Stimulated activated CD8-positive, alpha-beta memory T cell treated with anti-CD3 and anti-CD28 coated beads, Interleukin-4, amount 100 ng/mL, for 48 hours (primary cell): Measurements from ENCODE around the gene CYP11A1.

Experiments
- DNase-seq: peaks from one replicate; pipeline ENCODE4 v3.0.0-alpha.2; 2020

CYP11A1 gene

DNA sequence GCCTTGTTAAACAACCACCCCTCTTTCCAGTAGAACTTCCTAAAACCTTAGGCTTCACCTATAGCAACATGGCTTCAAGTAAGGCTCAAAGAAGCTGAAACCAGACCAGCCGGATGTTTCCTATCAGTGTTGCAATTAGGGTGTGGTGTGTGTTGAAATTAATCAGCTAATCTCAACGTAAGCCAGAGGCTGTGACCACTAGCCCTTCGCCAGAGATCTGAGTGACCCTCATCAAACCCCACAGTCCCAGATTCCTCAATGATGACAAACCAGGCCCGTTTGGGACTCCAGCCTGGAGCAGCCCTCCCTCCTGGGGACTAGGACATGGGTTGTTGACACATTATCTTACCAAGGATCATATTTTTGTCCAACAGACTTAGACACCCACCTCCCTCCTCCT lies 27.3 kb downstream of the CYP11A1 start:
- DNase-seq, result no peak

DNA sequence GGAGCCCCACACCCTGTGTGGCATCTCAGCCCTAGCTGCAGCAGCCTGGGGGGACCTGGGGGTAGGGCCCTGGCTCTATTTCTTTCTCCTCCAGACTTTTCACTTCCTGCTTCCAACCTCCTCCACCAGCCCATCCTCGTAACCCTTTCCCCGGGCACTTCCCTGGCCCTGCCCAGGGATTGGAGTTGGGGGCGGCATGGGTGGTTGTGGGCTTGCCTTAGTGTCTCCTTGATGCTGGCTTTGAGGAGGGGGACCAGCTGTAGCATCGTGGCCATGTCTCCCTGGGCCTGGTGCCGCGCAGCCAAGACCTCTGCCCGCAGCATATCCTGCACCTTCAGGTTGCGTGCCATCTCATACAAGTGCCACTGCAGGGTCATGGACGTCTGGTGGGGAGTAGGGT lies 28.1 kb downstream of the CYP11A1 start:
- DNase-seq, result no peak

GRCh38 chr15:74338676-74339075 lies 28.8 kb downstream of the CYP11A1 start:
- DNase-seq, result no peak

DNA sequence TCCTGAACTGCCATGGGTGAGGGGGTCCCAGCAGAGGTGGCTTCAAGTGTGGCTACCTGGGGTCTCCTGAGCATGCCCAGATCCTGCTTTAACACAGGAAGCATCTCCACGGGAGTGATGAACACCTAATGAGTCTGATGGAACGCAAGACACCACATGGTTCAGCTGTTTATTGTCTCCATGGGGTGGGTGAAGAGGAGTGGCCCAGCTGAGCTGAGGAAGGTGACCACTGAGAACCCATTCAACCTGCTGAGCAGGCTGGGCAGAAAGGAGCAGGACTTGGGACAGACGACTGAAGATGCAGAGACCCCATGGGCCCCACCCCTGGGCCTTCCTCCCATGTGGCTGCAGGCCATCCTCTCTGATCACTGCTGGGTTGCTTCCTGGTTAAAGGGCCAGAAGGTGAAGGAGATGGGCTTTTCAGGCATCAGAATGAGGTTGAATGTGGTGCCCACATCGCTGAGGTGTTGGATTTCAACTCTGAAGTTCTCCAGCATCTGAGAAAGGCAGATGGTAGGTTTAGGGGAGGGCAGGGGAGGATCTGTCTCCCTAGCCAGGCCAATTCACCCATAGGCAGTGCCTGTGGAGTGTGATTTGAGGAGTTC lies 29.7 kb downstream of the CYP11A1 start:
- DNase-seq, result no peak

DNA sequence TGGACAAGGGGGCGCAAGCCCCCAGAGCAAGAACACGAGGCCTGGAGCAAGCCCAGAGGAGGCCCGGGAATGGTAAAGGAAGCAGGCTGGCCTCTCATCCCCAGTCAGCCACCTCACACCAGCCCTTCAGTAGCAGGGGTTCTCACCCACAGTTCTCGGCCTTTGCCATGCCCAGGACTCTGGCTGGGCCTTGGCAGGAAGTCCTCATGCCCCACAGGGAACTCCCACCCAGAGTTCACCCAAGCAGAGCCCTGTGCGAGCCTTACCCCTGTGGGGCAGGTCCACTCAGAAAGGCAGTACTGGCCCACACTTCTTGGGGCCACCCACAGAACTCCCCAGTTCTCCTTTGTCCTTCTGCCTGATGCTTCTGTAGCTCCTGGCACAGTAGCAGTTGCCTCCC lies 30.3 kb downstream of the CYP11A1 start:
- DNase-seq, result no peak

DNA sequence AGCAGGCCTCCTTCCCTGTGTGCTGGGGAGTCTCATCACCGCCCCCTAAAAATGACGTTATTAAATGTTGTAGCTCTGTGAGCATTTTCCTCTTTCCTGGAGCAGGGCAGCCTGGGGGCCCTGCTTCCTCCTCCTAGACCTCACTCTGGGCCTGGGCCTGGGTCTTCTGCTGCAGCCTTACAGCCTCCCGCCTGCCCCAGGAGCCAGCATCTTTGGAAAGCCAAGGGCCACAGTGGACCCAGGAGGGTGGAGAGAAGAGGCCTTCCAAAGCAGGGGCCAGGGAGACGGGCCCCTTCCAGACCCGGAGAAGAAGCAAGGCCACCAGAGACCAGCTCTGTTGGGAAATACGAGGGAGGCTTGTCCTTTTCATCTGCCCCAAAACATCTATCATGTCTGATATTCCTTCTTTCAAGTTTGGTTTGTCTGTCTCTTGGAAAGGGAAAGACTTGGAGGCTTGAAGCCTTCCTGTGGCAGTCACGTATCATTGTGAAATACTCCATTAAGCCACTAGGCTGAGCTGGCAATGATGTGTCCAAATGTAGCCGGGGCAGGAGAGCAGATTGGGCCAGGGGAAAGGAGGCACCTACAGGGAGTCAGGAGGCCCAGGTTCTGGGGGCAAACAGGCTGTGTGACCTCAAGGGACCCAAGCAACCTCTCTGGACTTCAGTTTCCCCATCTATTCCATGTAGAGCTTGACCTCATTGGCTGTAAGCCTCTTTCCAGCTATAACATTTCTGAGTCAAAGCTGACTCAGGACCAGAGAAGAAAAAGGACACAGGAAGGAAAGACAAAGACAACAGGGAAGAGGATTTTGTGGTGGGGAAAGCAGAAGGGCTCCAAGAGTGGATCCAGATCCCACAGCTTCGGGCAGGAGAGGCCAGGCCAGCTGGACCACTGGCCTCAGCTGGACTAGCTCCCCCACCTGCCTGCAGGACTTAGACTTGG lies 31.1 kb downstream of the CYP11A1 start:
- no peak for DNase-seq

DNA sequence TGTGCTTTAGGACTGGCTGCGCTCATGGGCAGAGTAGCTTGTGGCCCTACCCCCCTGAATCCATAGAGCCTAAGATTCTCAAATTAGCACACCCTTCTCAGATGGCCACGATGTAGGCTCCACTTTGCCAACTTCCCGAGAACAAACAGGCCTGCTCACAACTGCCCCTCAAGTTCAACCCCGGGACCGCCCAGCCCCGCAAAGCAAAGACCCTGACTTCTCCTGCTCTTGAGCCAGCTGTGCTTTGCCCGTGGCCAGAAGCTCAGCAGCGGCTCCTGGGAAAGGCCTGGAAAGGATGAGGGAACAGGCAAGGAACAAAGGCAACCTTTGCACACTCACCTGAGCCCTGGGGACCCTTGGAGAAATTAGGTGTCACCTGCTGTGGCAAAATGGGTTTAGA lies 32.0 kb downstream of the CYP11A1 start:
- no peak for DNase-seq

DNA sequence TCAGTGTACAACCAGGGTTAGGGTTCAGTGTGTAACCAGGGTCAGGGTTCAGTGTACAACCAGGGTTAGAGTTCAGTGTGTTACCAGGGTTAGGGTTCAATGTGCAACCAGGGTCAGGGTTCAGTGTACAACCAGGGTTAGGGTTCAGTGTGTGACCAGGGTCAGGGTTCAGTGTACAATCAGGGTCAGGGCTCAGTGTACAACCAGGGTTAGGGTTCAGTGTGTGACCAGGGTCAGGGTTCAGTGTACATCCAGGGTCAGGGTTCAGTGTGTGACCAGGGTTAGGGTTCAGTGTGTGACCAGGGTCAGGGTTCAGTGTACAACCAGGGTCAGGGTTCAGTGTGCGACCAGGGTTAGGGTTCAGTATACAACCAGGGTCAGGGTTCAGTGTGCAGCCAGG lies 33.3 kb downstream of the CYP11A1 start:
- no peak for DNase-seq

DNA sequence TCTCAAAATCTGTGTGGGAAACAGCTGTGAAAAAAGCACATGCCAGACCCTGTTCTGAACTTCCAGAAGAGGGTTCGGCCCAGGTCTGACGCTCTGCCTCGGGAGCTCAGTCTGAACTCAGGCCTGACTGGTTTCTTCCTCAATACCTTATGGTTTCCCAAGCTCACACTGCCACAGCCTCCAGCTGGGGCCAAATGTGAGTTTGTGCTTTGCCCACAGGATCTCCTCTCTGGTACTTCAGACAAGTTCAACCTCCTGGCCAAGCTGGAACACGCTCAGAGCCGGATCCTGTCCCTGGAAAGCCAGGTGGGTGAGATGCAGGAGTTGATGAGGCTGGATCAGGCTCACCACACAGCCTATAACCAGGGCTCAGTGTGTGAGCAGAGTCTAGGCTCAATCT lies 33.8 kb downstream of the CYP11A1 start:
- DNase-seq, result no peak

- DNase-seq, result no peak
Observed at GRCh38 chr15:74333093-74333492, 34.4 kb downstream of the CYP11A1 start.

- no peak for DNase-seq
Observed at GRCh38 chr15:74332611-74333010, 34.8 kb downstream of the CYP11A1 start.

- DNase-seq, result no peak
Observed at GRCh38 chr15:74332011-74332410, 35.4 kb downstream of the CYP11A1 start.

DNA sequence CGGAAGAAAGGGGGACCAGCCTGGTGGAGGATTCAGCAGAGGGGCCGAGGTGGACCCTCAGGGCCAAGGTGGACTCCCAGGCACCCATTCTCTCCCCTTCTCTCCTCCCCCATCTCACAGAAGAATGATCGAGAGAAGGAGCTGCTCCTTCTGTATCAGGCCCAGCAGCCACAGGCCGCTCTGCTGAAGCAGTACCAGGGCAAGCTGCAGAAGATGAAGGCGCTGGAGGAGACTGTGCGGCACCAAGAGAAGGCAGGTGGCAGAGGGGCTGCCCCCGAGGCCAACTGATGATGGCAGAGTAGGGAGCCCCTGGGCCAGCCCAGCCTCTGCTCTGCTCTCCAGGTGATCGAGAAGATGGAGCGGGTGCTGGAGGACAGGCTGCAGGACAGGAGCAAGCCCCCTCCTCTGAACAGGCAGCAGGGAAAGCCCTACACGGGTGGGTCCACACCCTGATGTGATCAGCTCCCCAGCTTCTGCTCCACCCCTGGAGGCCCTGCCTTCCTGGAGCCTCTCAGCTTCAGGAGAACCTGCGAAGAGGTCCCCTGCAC lies 36.5 kb downstream of the CYP11A1 start:
- no peak for DNase-seq

- no peak for DNase-seq
Observed at GRCh38 chr15:74328331-74329056, 39.0 kb downstream of the CYP11A1 start.

DNA sequence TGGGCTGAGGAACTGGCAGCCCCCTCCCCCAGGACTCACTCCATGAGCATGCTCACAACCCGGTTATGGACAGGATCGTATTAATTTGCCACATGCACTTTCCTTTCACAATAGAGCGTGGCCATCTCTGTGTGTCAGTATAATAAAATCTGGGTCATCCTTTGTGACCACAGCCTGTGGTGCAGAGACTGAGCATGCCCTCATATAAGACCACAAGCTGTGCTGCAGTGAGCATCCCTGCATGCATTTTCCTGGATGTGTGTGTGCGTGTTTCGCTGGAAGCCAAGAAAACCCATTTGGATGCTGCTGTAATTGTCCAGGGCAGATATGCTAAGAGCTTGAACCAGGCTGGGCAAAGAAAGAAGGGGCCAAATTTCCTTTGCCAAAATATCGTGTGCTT lies 39.7 kb downstream of the CYP11A1 start:
- no peak for DNase-seq

GRCh38 chr15:74326746-74327145 lies 40.7 kb downstream of the CYP11A1 start:
- DNase-seq, result no peak

GRCh38 chr15:74324714-74325113 lies 42.7 kb downstream of the CYP11A1 start:
- DNase-seq, result no peak

DNA sequence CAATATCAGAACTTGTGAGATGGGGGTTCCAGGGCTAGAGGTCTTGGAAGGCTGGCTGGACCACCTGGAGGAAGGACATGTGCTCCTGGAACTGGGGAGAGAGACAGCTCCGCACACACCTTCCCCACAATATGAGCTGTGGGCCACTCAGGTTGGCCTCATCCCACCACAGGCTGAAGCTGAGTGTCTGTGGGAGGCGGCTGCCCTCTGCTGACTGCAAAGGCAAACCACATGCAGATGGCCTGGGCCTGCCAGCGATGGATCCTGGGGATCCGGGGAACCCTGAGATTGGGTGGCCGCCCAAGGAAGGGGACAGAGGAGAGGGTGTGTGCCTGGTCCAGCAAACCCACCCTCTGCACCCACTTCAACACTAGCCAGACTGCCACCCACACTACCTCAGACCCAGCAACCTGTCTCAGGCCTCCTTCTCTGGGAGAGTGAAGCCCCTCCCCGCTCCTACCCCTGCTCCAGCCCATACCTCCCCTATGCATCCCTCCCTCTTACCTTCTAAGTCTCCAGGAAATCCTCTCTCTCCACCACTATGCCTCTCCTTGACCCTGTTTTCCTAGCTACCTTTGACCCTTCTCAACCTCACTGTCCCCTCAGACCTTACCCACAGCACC lies 44.8 kb downstream of the CYP11A1 start:
- peak; percentile 76 for DNase-seq

DNA sequence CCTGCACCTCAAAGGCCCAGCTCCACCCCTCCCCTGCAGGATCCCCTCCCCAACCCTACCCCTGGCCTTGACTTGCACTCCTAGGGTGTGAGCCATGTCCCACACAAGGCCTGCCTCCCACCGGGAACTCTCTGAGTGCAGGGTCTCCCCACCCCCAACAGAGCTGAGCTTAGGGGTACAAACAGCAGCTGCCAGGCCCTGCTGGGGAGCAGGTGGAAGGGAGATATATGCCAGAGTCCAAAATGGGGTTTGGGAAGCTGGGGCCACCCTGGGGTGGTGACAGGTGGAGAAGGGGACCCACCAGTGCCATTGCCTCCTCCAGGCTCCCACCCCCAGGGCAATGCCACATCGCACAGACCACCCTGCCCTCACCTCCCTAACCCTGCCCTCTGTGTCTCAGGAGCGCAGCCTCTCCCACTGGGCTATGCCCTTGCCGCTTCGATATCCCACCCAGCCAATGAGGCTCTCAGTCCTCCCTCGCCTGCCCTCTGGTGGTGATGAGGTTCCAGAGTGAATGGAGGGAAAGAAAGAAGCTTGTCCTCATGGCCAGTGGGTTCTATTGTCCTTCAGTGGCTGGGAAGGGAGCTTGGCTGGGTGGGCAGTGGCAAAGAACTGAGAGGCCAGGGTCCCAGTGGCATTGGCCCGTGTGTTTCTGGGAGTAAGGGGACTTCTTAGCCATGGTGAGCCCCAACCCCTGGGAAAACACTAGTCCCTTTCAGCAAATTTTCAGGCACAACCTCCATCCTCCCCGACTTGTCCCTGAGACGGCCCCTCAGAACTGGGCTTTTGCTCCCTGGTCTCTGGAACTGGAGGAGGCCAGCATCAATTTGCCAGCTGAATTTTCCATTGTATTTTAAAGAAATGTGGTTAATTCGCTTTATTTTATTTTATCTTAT lies 46.8 kb downstream of the CYP11A1 start:
- DNase-seq, result peak; percentile 69

- DNase-seq, result no peak
Observed at GRCh38 chr15:74319596-74320351, 47.7 kb downstream of the CYP11A1 start.

GRCh38 chr15:74319138-74319460 lies 48.3 kb downstream of the CYP11A1 start:
- no peak for DNase-seq
